ENCODE measurements around the gene PRKAR2A. TPM values are rescaled to one million over a fixed set of nuclear protein-coding genes. Genes with fewer than 3 reads are reported as not detected.

The PRKAR2A gene
- total and polyA plus RNA-seq, 2 experiments from 2014 or later = 13.5 to 30.2 TPM

GRCh38 chr3:48877671-48878070 is 30.0 kb upstream of the PRKAR2A start (continued):
- TF ChIP-seq REST (IDR thresholded peaks at IDR 0.05; ENCODE audit: unreplicated experiment) (no peak), EZH2 (IDR thresholded peaks at IDR 0.05; ENCODE audit: low read depth, unreplicated experiment) (no peak), EZH2phosphoT487 (IDR thresholded peaks at IDR 0.05; ENCODE audit: unreplicated experiment) (no peak)

GRCh38 chr3:48863122-48863521 is 15.4 kb upstream of the PRKAR2A start:
- Mint-ChIP-seq H3K9me3 (no peaks in the 10 kb centered on the region), H3K36me3 (ENCODE audit: low read depth) (no peaks in the 10 kb centered on the region), H3K4me1 (no peaks in the 10 kb centered on the region), H3K27me3 (ENCODE audit: insufficient read depth, low read depth, poor library complexity) (peaks cover 4% of the 10 kb centered on the region), H3K4me3 (no peak overlapping the region), H3K27ac (no peak overlapping the region)
- no peak overlapping the region for H3K4me2 ChIP-seq
- no peaks in the 10 kb centered on the region for H3K79me2 ChIP-seq (replicated peaks; ENCODE audit: insufficient read depth)
- no peaks in the 10 kb centered on the region for H3K27me3 ChIP-seq (ENCODE audit: insufficient read depth)
- H3K27ac ChIP-seq (ENCODE audit: low read depth) = no peak overlapping the region
- H3K4me1 ChIP-seq (ENCODE audit: insufficient read depth) = no peaks in the 10 kb centered on the region
- no peaks in the 10 kb centered on the region for H3F3A ChIP-seq (replicated peaks; ENCODE audit: low read depth)
- no peak overlapping the region for H2AFZ ChIP-seq
- ATAC-seq (no peak), DNase-seq (ENCODE audit: low spot score) (no peak)
- no peaks in the 10 kb centered on the region for H3K9me2 ChIP-seq (ENCODE audit: insufficient read depth)
- no peak overlapping the region for H3K4me3 ChIP-seq
- H4K20me1 ChIP-seq (replicated peaks; ENCODE audit: insufficient read depth) = no peaks in the 10 kb centered on the region
- no peaks in the 10 kb centered on the region for H3K36me3 ChIP-seq (ENCODE audit: insufficient read depth)
- no peak for TF ChIP-seq ZNF114 (CRISPR knock-in tag; IDR thresholded peaks at IDR 0.05)
- no peak for TF ChIP-seq ZNF331 (CRISPR knock-in tag; IDR thresholded peaks at IDR 0.05; ENCODE audit: low read depth)
- no peak for TF ChIP-seq CTCF (conservative IDR thresholded peaks at IDR 0.05; ENCODE audit: low read depth in 2 of 2)
- no peak for TF ChIP-seq JUNB (IDR thresholded peaks at IDR 0.05; ENCODE audit: unreplicated experiment)
- no peak for TF ChIP-seq CREB1 (CRISPR knock-in tag; IDR thresholded peaks at IDR 0.05; ENCODE audit: low read depth)
- no peak for TF ChIP-seq EZH2phosphoT487 (IDR thresholded peaks at IDR 0.05; ENCODE audit: unreplicated experiment)
- TF ChIP-seq POLR2AphosphoS5 (IDR thresholded peaks at IDR 0.05; ENCODE audit: low read depth) = no peak
- no peak for TF ChIP-seq REST (IDR thresholded peaks at IDR 0.05; ENCODE audit: unreplicated experiment)
- no peak for TF ChIP-seq EZH2 (IDR thresholded peaks at IDR 0.05; ENCODE audit: low read depth, unreplicated experiment)
- no peak for TF ChIP-seq STAT1 (IDR thresholded peaks at IDR 0.05; ENCODE audit: unreplicated experiment)
